NCI-H1417 (cell line): ENCODE measurements around the gene NPTX1.

ENCODE experiments used
- DNase-seq, 3 experiments: peaks; one replicate each; lab custom pipeline; 2025; lab: John Stamatoyannopoulos, UW

NPTX1 gene

GRCh38 chr17:80503031-80503430, 26.6 kb upstream of the NPTX1 start:
- DNase-seq = no peak

- DNase-seq = no peak
Measured at GRCh38 chr17:80502578-80502877, 26.1 kb upstream of the NPTX1 start.

GRCh38 chr17:80501741-80502577, 25.6 kb upstream of the NPTX1 start:
- DNase-seq = peak; percentile 57 to 86 (median 71)

- DNase-seq = no peak
Measured at GRCh38 chr17:80499961-80500665, 23.7 kb upstream of the NPTX1 start.

GRCh38 chr17:80499560-80499959, 23.2 kb upstream of the NPTX1 start:
- no peak for DNase-seq

- DNase-seq = no peak
Measured at GRCh38 chr17:80498920-80499410, 22.6 kb upstream of the NPTX1 start.

GRCh38 chr17:80498242-80498919, 22.0 kb upstream of the NPTX1 start:
- DNase-seq = peak in 1 of 3 experiments; percentile 44

GRCh38 chr17:80497726-80498241, 21.4 kb upstream of the NPTX1 start:
- no peak for DNase-seq

- no peak for DNase-seq
Measured at GRCh38 chr17:80494547-80494946, 18.1 kb upstream of the NPTX1 start.

- no peak for DNase-seq
Measured at GRCh38 chr17:80492343-80493136, 16.1 kb upstream of the NPTX1 start.

- DNase-seq = no peak
Measured at GRCh38 chr17:80491478-80492342, 15.3 kb upstream of the NPTX1 start.

GRCh38 chr17:80487511-80487910, 11.1 kb upstream of the NPTX1 start:
- no peak for DNase-seq

GRCh38 chr17:80486692-80487091, 10.3 kb upstream of the NPTX1 start:
- DNase-seq = no peak

GRCh38 chr17:80485846-80486245, 9.4 kb upstream of the NPTX1 start:
- peak; percentile 7 to 74 (median 28) for DNase-seq

- no peak for DNase-seq
Measured at GRCh38 chr17:80482555-80483308, 6.3 kb upstream of the NPTX1 start.

GRCh38 chr17:80482058-80482318, 5.6 kb upstream of the NPTX1 start:
- no peak for DNase-seq

- DNase-seq = no peak
Measured at GRCh38 chr17:80481284-80482057, 5.1 kb upstream of the NPTX1 start.

- DNase-seq = no peak
Measured at GRCh38 chr17:80480248-80480647, 3.8 kb upstream of the NPTX1 start.

- DNase-seq = no peak
Measured at GRCh38 chr17:80479246-80479566, 2.8 kb upstream of the NPTX1 start.
